GM19239 (cell line): ENCODE measurements around the gene DGCR2.

Experiments used
- DNase-seq: peaks from one replicate; pipeline ENCODE4 v3.0.0; 2011; ENCODE audit warnings: low spot score; ENCODE audit not compliant: insufficient read length
- FAIRE-seq: peaks from 2 replicates; lab custom pipeline; 2011; peaks lifted over from hg19 to GRCh38; lab: Jason Lieb, UNC

DGCR2 gene

DNA sequence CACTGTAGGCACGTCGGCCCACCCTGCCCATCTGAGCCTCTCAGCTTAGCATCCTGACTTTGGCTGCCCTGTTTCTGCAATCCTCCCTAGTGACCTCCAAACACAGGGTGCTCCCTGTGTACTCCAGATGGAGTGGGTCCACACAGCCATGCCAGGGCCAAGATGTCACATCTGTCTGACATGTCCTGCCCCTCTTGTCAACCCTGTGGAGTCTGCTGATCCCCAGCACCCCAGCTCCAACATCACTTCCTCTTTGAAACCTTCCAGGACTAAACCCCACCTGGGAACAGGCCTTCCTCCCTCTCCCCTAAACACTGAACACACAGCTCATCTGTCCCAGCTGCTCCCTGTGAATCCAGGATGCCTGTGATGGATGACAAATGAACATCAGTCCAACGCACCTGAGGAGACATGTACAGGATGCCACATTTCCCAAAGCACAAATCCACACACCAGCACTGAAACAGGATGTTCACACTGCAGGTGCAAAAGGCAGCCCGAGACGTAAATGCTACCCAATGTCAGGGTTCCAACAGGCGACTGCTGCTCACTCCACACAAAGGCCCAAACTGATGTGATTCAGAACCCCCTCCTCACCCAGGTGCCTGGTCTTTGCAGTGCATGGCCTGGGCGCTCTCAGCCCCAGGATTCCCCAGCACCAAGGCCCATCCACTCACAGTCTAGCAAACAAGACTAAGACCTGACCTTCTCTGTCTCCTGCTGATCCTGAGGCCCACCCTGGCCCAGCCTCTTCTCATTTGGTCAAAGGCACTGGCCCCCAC lies 6.9 kb upstream of the DGCR2 start:
- no peak for DNase-seq
- no peak for FAIRE-seq

DNA sequence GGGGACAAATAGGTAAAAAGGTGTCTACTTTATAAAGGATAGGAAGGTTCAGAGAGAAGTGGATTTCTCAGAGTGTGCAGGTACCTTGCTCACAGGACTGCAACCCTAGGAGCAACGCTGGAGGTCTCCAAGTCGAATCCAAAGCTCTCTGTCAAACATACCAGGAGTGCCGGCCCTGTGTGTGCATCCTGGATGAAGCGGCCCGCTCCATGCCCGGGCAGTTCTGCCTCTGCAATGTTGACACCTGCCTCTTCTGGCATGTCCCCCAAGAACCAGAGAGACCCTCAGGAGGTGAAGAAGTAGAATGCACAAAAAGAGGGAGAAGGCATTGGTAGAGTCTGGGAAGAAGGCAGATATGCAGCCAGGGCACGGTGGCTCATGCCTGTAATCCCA lies 5.8 kb upstream of the DGCR2 start:
- FAIRE-seq: no peak
- no peak for DNase-seq

DNA sequence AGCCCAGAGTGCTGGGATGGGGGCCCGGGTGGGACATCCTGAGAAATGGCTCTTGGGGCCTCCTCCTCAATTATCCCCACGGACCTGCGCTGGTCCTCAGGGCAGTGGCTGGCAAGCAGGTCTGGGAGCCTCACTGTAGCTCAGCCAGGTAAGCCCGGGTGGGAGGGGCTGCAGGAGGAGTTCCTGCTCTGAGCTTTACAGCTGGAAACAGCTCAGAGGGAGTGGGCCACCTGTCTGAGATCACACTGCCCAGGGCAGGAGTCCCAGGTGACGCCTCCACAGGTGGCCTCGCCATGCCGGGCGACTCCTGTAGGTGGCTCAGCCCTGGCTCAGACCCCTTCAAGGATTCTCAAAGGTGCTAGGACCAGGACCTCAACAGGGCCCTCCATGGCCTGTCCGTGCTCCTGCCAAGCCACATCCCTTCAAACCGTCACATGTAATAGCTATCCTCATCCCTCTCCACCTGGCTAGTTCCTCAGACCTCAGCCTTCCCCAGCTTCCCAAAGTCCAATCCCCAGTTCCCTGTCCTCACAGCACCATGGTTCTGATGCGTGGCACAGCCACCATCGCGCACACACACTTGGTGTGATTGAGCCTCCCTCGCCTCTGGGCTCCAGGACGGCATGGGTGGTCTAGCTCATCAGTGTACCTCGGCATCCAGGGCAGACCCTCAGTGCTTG lies 5.3 kb upstream of the DGCR2 start:
- DNase-seq: no peak
- FAIRE-seq: no peak

DNA sequence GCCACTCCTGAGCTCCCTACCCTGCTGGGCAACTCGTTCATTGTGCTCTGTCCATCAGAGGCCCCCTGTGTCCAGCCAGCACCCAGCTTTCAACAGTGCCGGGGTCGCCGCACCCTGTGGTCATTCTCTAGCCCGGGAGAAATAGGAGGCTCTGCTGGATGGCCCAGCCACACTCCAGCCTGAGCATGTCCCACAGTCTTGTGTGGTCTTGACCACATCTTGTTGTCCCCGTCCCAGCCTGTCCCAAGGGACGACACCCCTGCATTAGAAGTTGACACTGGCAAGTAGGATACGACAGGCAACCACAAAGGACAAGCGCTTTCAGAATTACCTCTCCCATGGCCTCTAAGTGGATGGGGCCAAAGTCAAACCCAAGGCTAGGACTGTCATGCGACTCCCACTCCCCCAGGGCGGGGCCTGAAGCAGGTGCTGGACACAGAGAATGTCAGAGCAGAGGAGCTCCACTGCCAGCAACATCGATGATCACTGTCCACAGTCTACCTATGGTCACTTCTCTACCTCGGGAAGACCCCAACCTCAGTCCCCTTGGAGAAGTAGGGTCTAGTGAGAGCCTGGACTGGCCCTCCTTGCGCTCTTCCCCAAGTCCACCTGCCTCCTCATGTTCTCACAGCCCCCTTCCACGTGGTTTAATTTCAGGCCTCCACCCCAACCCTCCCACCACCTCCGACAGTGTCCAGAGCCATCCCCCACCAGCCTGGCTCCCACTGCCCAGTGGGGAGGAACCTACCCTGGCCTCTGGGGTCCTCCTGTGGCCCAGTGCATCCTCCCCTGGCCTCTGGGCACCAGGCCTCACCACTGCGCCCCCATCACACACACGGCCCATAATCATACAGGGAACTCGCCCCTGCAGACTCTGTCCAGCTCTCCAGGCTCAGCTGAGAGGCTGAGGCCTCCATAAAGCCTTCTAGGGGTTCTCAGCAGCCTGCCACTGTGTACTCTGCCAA lies 4.4 kb upstream of the DGCR2 start:
- FAIRE-seq: no peak

DNA sequence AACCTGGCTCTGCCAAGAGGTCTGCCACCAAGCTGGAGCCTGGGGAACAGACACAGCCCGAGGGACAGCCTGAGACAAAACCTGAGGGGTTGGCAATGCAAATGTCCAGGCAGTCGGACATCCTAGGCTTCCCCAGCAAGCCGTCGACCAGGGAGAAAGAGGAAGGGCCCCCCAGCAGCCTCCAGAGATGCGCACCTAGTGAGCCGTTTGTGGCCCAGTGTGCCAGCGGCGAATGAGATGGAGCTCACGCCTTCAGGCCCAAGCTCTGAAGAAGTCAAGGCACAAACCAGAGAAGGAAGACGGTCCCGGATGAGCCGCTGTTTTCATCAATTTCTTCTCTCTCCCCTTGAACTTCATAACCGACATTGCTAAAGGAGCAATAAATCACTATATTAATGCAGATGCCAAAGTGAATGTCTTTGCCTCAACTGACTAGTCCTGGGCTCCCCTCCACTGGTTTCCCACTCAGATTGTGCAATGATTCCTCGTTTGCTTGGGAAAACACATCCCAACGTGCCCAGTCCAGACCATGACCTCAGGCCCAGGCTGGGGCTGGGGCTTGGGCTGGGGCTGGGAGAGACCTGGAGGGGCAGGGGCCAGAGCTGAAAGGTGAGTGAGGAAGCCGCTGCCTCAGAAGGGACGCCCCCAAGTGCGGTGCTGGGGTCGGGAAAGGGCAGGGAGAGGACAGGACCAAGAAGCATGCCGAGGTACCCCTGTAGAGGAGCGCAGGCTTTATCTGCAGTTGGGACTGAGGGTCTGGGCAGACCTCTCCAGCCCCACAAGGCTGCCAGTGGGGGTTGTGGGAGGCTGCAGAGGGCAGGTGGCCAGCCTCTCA lies 3.5 kb upstream of the DGCR2 start:
- no peak for FAIRE-seq
- no peak for DNase-seq

More for the DNA sequence above, 4.4 kb upstream of the DGCR2 start:
- no peak for DNase-seq

DNA sequence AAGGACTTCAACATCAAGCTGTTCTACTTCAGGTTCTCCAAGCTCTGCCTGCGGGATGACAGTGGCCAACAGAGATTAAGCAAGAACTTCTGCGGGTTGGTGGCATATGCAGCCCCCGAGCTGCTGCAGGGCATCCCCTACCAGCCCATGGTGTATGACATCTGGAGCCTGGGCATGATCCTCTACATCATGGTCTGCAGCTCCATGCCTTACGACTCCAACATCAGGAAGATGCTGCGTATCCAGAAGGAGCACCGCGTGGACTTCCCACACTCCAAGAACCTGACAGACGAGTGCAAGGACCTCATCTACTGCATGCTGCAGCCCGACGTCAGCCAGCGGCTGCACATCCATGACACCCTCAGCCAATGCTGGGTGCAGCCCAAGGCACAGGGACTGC lies 2.8 kb upstream of the DGCR2 start:
- DNase-seq: no peak
- FAIRE-seq: no peak

DNA sequence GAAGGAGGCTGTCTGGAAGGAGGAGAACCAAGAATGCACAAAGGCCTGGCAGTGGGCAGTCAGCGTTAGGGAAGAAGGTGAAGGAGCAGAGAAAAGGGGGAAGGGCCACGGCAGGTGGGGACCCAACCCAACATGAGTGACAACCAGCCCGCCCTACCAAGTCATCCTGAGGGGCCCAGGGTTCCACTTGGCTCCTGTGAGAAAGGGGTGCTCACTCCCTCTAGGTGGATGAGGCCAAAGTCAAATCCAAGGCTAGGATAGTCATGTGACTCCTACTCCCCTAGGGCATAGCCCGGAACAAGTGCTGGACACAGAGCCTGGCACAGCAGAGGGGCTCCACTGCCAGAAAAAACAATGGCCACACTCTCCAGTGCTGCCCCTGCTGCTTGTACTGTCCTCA lies 2.2 kb upstream of the DGCR2 start:
- no peak for FAIRE-seq
- no peak for DNase-seq

DNA sequence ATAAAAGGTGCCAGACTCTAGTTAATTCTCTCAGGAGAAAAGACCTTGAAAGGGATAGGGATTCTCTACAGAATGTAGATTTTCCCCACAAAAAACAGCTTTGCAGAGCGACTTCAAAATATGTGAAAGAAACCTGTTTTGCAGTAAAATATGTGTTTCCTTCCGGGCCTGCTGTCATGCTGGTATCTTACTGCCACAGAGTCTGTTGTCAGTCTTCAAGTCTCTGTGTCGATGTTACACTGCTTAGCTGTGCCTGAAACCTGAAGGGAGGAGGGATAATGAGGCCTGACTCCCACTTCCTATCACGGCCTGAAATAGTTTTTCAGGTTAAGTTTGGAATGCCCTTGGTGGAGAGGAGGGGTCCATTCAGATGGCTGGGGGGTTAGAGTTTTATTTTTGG lies 1.7 kb upstream of the DGCR2 start:
- DNase-seq (no peak), FAIRE-seq (no peak)

DNA sequence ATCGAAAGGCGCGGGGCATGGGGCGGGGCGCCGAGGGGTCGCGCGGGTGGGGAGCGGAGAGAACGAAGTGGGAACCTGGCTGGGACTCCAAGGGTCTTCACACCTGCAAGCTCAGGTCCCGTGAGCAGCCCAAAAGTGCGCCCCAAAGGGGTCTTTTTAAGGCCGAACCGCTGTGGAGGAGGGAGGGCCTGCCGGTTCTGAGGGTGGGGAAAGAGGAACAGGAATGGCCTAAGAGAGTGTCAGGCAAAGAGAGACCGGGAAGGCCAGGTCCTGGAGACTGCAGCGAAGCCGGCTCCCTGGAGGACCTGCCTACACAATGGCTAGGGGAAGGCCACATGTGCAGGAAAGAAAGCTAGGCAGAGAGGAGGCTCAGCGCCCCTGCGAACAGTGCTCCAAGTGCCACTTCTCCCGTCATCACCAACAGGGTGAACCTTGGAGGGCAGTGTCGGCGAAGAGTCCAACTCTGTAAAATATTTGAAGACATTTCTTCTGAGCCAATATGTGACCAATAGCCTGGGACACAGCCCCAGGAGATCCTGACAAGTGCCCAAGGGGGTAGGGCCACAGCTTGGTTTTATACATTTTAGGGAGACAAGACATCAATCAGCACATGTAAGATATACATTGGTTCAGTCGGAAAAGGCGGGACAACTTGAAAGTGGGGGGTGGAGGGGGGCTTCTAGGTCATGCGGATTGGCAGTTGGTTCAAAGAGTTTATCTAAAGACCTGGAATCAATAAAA lies 710 bp upstream of the DGCR2 start:
- DNase-seq (no peak), FAIRE-seq (peak; percentile 26)

DNA sequence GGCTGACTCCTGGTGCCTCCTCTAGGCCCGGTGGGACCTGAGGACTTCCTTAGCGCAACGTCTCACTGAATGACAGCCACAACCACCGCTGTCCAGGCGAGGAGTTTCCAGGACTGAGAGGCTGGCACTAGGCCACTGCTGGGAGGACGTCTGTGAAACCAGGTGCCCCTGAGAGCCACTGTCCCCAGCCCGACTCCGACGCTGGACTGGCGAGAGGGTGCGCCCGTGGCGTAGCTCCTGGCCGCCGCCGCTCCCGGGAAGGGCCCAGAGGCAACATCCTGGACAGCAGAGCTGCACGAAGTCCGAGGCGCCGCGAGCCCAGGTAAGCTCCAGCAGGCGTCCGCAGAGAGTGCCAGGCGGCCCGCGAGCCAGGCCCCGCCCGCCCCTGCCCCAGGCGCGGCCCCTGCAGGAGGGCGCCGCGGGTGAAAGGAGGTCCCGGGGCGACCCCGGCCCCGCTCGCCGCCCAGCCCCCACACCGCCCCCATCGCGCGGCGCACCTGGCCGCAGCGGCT lies 525 bp downstream of the DGCR2 start:
- FAIRE-seq (no peak), DNase-seq (peak; percentile 33)

DNA sequence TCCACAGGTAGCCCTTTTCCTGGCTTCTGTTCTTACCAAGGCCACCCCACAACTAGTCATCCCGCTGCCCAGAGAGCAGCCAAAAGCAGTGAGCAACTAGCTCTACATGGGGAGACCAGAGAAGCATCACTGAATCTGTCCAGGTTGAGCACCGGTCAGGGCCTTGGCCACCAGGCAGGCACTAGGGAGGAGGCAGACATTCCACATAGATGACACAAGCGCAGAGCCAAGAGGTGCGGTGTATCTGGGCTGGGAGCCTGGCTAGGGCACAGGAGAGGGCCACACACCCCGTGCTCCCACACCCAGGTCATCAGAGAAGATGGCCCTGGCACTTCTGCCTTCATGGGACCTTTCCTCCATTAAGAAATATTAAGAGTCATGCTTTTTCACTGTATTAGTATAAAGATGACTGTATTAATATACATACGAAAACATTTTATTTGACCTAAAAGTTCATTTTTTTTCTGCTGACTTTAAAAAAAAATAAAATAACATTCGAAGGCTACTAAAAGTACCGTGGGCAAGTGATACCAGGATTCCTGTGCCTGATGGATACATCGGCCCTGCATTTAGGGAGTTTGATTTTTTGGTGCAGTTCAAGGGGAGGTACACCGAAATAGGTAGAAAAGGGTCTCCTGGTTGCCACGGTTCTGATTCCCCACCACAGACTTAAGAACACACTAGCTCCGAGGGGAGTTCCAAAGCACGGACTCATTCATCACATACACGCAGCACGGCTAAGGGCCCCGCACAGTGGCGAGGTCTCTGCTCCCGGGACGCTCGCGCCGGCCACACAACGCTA lies 1.2 kb downstream of the DGCR2 start:
- FAIRE-seq: no peak

DNA sequence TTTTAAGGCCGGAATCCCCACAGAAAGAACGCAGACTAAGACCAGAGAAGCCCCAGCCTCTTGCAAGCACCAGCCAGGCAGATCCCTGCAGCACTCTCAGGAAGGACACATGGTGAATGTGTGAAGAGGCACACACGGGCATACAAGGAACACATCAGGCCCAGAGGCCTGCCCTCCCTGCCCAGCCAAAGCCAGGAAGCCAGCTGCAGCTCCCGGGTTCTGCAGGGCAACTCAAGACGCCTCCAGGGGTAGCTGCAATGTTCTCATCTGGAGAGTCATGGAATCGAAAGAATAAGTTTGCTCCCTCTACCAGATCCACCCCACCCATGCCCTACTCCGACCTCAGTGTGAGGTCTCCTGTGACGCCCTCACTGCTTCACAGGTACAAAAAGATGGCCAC lies 2.3 kb downstream of the DGCR2 start:
- no peak for FAIRE-seq
- DNase-seq: no peak

More for the DNA sequence above, 1.2 kb downstream of the DGCR2 start:
- DNase-seq: peak; percentile 43

DNA sequence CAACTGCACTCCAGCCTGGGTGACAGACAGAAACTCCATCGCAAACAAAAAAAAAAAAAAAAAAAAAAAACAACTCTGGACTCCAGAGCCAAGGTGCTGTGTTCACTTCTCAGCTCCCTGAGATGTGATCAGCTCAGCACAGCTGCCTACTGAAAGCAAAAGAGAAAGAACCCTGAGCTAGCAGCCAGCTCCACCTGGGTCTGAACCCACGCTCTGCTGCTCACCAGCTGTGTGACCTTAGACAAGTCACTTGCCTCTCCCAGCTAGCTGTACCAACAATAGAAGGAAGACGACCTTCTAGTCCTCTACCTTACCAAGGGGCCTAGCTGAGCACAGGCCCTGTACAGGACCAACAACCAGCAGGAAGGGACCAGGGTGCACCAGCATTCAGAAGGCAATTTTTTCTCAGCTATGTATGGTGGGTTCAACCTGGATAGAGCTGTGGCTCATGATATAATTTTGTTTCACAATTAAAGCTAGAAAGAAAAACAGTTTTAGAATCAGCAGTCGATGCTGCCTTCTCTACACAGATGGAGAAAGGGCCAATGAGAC lies 3.8 kb downstream of the DGCR2 start:
- peak; percentile 89 for FAIRE-seq
- DNase-seq: peak; percentile 75

DNA sequence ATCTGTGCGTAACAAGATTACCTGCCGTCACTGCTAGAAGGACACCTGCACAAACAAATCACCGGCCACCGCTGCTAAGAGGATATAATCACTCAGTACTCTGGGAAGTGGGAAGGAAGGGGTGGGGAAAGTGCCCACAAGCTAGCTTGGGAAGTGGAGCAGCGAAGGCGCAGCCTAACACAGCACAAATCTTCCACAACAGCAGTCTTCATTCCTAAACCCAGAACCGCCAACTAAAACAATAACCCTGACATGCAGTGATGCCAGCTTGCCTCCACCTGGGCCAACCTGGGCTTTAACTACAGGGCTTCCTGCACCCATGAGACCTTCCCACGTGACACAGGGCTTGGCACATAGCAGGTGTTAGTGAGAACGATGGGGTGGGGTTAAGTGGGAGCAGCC lies 5.1 kb downstream of the DGCR2 start:
- no peak for DNase-seq
- FAIRE-seq: no peak

DNA sequence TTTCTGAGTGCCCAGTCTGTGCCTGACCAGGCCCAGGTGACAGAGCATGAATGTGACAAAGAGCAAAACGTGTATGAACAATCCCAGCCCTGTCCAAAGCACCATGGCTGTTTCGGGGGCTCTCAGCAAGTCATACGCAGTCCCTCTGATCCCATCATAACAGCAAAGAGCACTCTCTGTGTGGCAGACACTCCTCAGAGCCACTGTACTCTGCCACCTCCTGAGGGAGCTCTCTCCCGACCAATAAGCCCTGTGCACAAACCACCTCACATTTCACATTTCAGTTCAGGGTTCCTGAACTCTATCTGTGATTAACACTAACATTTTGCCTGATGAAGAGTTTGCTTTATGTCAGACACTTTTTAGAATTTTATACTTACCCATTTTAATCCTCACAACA lies 6.6 kb downstream of the DGCR2 start:
- FAIRE-seq (no peak), DNase-seq (no peak)

DNA sequence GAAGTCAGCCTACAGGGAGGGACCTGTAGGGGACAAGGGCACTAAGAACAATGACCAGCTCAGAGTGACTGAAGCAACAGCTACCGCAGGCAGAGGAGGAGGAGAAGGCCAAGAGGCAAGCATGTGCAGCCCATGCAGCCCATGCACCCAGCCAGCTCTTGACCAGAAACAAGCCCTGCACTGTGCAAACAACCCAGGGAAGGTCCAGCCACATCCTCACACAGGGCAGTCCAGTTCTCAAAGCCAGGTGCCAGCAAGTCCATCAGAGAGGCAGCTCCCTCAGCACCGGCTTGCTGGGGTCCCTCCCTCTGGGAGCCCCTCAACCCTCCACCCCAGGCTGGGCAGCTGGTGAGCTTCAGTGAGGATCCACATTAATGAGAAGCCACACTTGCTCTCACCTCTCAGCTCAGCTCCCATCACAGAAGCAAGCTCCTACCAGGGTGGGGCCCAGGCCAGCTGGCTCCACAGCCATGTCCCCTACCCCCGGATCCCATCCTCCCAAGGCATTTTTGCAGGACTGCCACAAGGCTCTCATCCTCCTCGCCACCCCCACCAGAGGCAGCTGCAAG lies 7.1 kb downstream of the DGCR2 start:
- FAIRE-seq: no peak

DNA sequence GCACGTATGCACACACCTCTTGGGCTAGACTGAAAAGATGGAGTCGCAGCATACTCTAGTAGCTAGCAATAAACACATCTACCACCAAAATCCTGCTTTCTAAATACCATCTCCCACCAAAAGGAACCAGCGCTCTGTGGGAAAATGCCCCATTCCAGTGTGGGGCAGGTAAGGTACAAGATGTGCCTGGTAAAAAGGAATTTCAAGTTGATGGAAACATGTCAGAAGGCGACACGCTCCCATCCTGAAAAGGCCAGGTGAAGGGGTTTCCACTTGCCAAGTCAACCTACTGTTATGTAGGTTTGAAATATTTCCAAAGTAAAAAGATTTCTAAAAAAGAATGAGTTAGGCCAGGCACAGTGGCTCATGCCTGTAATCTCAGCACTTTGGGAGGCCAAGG lies 8.8 kb downstream of the DGCR2 start:
- DNase-seq (no peak), FAIRE-seq (no peak)

More for the DNA sequence above, 7.1 kb downstream of the DGCR2 start:
- DNase-seq: no peak

DNA sequence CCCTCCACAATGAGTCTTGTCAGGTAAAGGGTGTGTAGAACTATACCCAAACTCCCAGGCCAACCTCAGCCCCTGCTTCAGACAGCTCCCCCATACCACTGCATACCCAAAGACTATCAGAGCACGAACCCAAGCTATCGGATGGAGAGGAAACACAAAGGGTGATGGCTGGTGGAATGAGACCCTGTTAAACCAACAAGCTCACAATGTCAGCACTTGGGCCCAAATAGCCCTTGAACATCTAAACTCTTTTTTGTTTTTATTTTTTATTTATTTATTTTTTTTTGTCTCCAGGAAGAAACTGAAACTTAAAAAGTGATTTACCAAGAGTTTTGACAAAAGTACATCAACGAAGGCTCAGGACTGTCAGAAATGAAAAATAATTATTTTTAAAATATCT lies 10.6 kb downstream of the DGCR2 start:
- no peak for FAIRE-seq

More for the DNA sequence above, 10.6 kb downstream of the DGCR2 start:
- DNase-seq: no peak
